H9 (cell line): Measurements from ENCODE around the gene FXYD6. TPM values are rescaled to one million over a fixed set of nuclear protein-coding genes. Genes with fewer than 3 reads are reported as not detected.
A peak's percentile ranks its signal among the peaks of the same experiment; 100 is the strongest.

ENCODE experiments used
- DNase-seq: peaks from one replicate; pipeline ENCODE4 v3.0.0-alpha.2; 2017
- H2AFZ ChIP-seq: one replicate; pipeline ENCODE4 v1.6.1; 2013; ENCODE audit warnings: mild to moderate bottlenecking, low read length, control low read depth, moderate library complexity
- H2AK5ac ChIP-seq: 2 replicates; pipeline ENCODE4 v1.6.1; 2013; ENCODE audit warnings: low read length, control low read depth, mixed read lengths; ENCODE audit not compliant: insufficient read length
- H2BK120ac ChIP-seq: one replicate; pipeline ENCODE4 v1.6.1; 2013; ENCODE audit warnings: low read depth, mild to moderate bottlenecking, low read length, control low read depth, inconsistent platforms; ENCODE audit not compliant: poor library complexity, severe bottlenecking
- H2BK12ac ChIP-seq: 2 replicates; pipeline ENCODE4 v1.6.1; 2013; ENCODE audit warnings: low read length, control low read depth, mixed read lengths, low read depth; ENCODE audit not compliant: insufficient read length
- H2BK15ac ChIP-seq: 2 replicates; pipeline ENCODE4 v1.6.1; 2013; ENCODE audit warnings: low read depth, low read length, control low read depth
- H2BK20ac ChIP-seq: one replicate; pipeline ENCODE4 v1.6.1; 2013; ENCODE audit warnings: low read depth, mild to moderate bottlenecking, low read length, control low read depth, inconsistent platforms; ENCODE audit not compliant: poor library complexity, severe bottlenecking
- H2BK5ac ChIP-seq: 2 replicates; pipeline ENCODE4 v1.6.1; 2013; ENCODE audit warnings: low read length, control low read depth, mixed read lengths; ENCODE audit not compliant: insufficient read length
- H3K14ac ChIP-seq: 2 replicates; pipeline ENCODE4 v1.6.1; 2013; ENCODE audit warnings: low read length, control low read depth; ENCODE audit not compliant: insufficient read depth
- H3K18ac ChIP-seq: 2 replicates; pipeline ENCODE4 v1.6.1; 2013; ENCODE audit warnings: low read depth, mild to moderate bottlenecking, mixed read lengths, low read length, control low read depth; ENCODE audit not compliant: insufficient read length
- H3K23ac ChIP-seq: 2 replicates; pipeline ENCODE4 v1.6.1; 2013; ENCODE audit warnings: low read length, control low read depth, mixed read lengths, low read depth; ENCODE audit not compliant: insufficient read length
- H3K23me2 ChIP-seq: 2 replicates; pipeline ENCODE4 v1.6.1; 2013; ENCODE audit warnings: low read depth, mild to moderate bottlenecking, mixed read lengths, low read length, control low read depth; ENCODE audit not compliant: insufficient read length, poor library complexity, severe bottlenecking
- H3K27ac ChIP-seq: 2 replicates; pipeline ENCODE4 v1.5.1; 2013; ENCODE audit warnings: low read length, control low read depth, mixed read lengths, low read depth; ENCODE audit not compliant: insufficient read length
- H3K27me3 ChIP-seq: 2 replicates; pipeline ENCODE4 v1.6.1; 2013; ENCODE audit warnings: low read length, control low read depth, inconsistent platforms; ENCODE audit not compliant: insufficient read depth
- H3K4ac ChIP-seq: 2 replicates; pipeline ENCODE4 v1.6.1; 2013; ENCODE audit warnings: low read depth, mild to moderate bottlenecking, control low read depth, inconsistent platforms, low read length, moderate library complexity
- H3K4me1 ChIP-seq: 2 replicates; pipeline ENCODE4 v1.6.1; 2013; ENCODE audit warnings: low read length, control low read depth, inconsistent platforms; ENCODE audit not compliant: insufficient read depth
- H3K4me2 ChIP-seq: 2 replicates; pipeline ENCODE4 v1.6.1; 2013; ENCODE audit warnings: low read length, control low read depth, mixed read lengths; ENCODE audit not compliant: insufficient read length, insufficient read depth
- H3K56ac ChIP-seq: 2 replicates; pipeline ENCODE4 v1.6.1; 2013; ENCODE audit warnings: low read depth, mild to moderate bottlenecking, mixed read lengths, low read length, control low read depth; ENCODE audit not compliant: insufficient read length
- H3K79me1 ChIP-seq: 2 replicates; pipeline ENCODE4 v1.6.1; 2013; ENCODE audit warnings: low read depth, mild to moderate bottlenecking, moderate library complexity, low read length, control low read depth, inconsistent platforms; ENCODE audit not compliant: insufficient read depth, poor library complexity, severe bottlenecking
- H3K79me2 ChIP-seq: 2 replicates; pipeline ENCODE4 v1.6.1; 2013; ENCODE audit warnings: low read length, control low read depth, inconsistent platforms; ENCODE audit not compliant: insufficient read depth
- H3K9ac ChIP-seq: 2 replicates; pipeline ENCODE4 v1.6.1; 2013; ENCODE audit warnings: low read length, control low read depth, mixed read lengths; ENCODE audit not compliant: insufficient read length; ENCODE audit errors: extremely low read depth
- H3K9me3 ChIP-seq: one replicate; pipeline ENCODE4 v1.6.1; 2013; ENCODE audit warnings: low read depth, low read length, inconsistent platforms; ENCODE audit not compliant: control insufficient read depth
- H3T11ph ChIP-seq: one replicate; pipeline ENCODE4 v1.6.1; 2013; ENCODE audit warnings: mild to moderate bottlenecking, low read length, control low read depth, inconsistent platforms
- H4K20me1 ChIP-seq: one replicate; pipeline ENCODE4 v1.6.1; 2013; ENCODE audit not compliant: control insufficient read depth, insufficient read length, insufficient read depth
- H4K5ac ChIP-seq: 2 replicates; pipeline ENCODE4 v1.6.1; 2013; ENCODE audit warnings: low read depth, mild to moderate bottlenecking, mixed read lengths, low read length, control low read depth; ENCODE audit not compliant: insufficient read length
- H4K8ac ChIP-seq: replicated peaks from 2 replicates; pipeline ENCODE4 v1.6.1; 2013; ENCODE audit warnings: low read length, control low read depth, mixed read lengths, low read depth; ENCODE audit not compliant: insufficient read length
- H4K91ac ChIP-seq: 2 replicates; pipeline ENCODE4 v1.6.1; 2013; ENCODE audit warnings: low read depth, mild to moderate bottlenecking, moderate library complexity, mixed read lengths, low read length, control low read depth; ENCODE audit not compliant: insufficient read length
- H3K27ac Mint-ChIP-seq, 3 experiments: 2 replicates in 2 of 3; 3 replicates in 1 of 3; pipeline ENCODE4 v1.8.0; 2020 to 2021; ENCODE audit warnings: mixed read lengths in 3 of 3, mild to moderate bottlenecking in 1 of 3, moderate library complexity in 1 of 3
- H3K27me3 Mint-ChIP-seq: 2 replicates; pipeline ENCODE4 v1.8.0; 2021; ENCODE audit warnings: low read depth, mild to moderate bottlenecking, moderate library complexity, mixed read lengths
- H3K36me3 Mint-ChIP-seq, 3 experiments: 2 replicates in 2 of 3; 3 replicates in 1 of 3; pipeline ENCODE4 v1.8.0; 2020 to 2021; ENCODE audit warnings: low read depth in 3 of 3, mixed read lengths in 3 of 3; ENCODE audit not compliant: insufficient read depth in 1 of 3
- H3K4me1 Mint-ChIP-seq, 2 experiments: 2 replicates each; pipeline ENCODE4 v1.8.0; 2020; ENCODE audit warnings: mixed read lengths in 2 of 2
- H3K4me3 Mint-ChIP-seq, 2 experiments: 2 replicates in 1 of 2; 3 replicates in 1 of 2; pipeline ENCODE4 v1.8.0; 2020 to 2021; ENCODE audit warnings: mild to moderate bottlenecking in 2 of 2, mixed read lengths in 2 of 2, moderate library complexity in 1 of 2
- H3K9me3 Mint-ChIP-seq, 2 experiments: 2 replicates in 1 of 2; 3 replicates in 1 of 2; pipeline ENCODE4 v1.8.0; 2020; ENCODE audit warnings: mild to moderate bottlenecking in 2 of 2, mixed read lengths in 2 of 2, moderate library complexity in 1 of 2
- CTCF ChIP-seq: fragments of 200-600 bp; sonication (generic); conservative IDR thresholded peaks from 3 replicates; pipeline ENCODE4 v1.8.0; 2021; ENCODE audit warnings: antibody characterized with exemption, mild to moderate bottlenecking
- WGBS: extraction: QIAGEN DNeasy Blood & Tissue Kit; methylation state at CpG from one replicate; pipeline ENCODE4 v1.1.7; 2013; ENCODE audit warnings: missing lambda C conversion rate, low lambda C conversion rate, mixed read lengths; ENCODE audit not compliant: insufficient read length; ENCODE audit errors: extremely low coverage; 5-methylcytosine and 5-hydroxymethylcytosine counted together
- total RNA-seq: library from RNA; stranded (reverse); gene quantifications from 2 replicates; pipeline ENCODE4 v1.2.1, GENCODE V29; 2021

FXYD6 gene
- total RNA-seq, 1 experiment from 2014 or later: 18.3 TPM

DNA sequence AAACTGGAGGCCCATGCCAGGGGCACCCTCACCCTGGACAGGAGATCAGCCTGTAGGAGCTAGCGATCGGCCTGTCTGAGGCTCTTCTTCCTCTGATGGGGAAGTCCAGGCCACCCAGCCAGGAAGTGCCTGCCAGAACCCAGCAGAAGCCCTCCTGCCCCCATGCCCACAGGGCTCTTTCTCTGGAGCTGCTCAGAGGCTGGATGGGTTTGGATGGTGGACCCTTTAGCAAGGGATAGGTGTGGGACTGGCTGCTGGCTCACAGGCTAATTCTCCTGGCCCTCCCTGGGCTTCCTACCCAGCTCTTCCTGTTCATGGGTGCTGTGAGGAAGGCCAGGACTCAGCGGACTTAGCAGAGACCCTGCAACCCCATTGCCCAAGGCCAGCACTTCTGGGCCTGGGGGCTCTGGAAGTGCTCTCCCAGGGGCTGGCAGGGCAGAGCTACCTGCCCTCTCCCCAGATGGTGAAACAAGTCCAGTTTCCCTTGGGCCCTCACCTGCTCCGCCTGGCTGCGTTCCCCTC lies 59.6 kb downstream of the FXYD6 start:
- Mint-ChIP-seq H3K4me1 (peaks cover 61 to 68% of the 10 kb centered on the region in 2 experiments), H3K27ac (peak overlapping the region in 2 of 3 experiments; percentile 46 to 91; a peak in 3 of 7 replicates), H3K9me3 (no peaks in the 10 kb centered on the region; a peak in 1 of 5 replicates), H3K36me3 (no peaks in the 10 kb centered on the region), H3K27me3 (peaks cover 4% of the 10 kb centered on the region; the same call in 1 of the 2 replicates), H3K4me3 (peak overlapping the region; percentile 56 to 64; a peak in 3 of 5 replicates)
- no peak overlapping the region for H3K18ac ChIP-seq
- H3K4me1 ChIP-seq: no peaks in the 10 kb centered on the region; the same call in 1 of the 2 replicates
- H2BK120ac ChIP-seq: no peak overlapping the region
- H4K5ac ChIP-seq: no peak overlapping the region
- H3K4me2 ChIP-seq: peak overlapping the region; percentile 29
- TF ChIP-seq CTCF: no peak
- H3K9ac ChIP-seq: no peak overlapping the region
- H2BK5ac ChIP-seq: no peak overlapping the region
- H2BK20ac ChIP-seq: no peak overlapping the region
- no peaks in the 10 kb centered on the region for H3K27me3 ChIP-seq
- H3K23ac ChIP-seq: no peak overlapping the region
- no peak overlapping the region for H3K27ac ChIP-seq
- H4K8ac ChIP-seq: no peak overlapping the region
- H2AK5ac ChIP-seq: no peak overlapping the region
- H3K23me2 ChIP-seq: peaks cover 3% of the 10 kb centered on the region
- H3K56ac ChIP-seq: no peak overlapping the region
- no peak overlapping the region for H2AFZ ChIP-seq
- no peak overlapping the region for H4K91ac ChIP-seq
- H3T11ph ChIP-seq: no peak overlapping the region
- no peak overlapping the region for H3K4ac ChIP-seq
- no peaks in the 10 kb centered on the region for H3K9me3 ChIP-seq
- no peak overlapping the region for H2BK12ac ChIP-seq
- no peaks in the 10 kb centered on the region for H3K79me2 ChIP-seq
- H2BK15ac ChIP-seq: no peak overlapping the region
- no peak for DNase-seq
- no peaks in the 10 kb centered on the region for H4K20me1 ChIP-seq
- H3K14ac ChIP-seq: no peak overlapping the region; the same call in 1 of the 2 replicates
- H3K79me1 ChIP-seq: no peaks in the 10 kb centered on the region
- no CpG with 5 or more reads among the region's 5 CpGs for WGBS
